GM12878 (cell line): ENCODE measurements around the gene HTRA3. TPM values are rescaled to one million over a fixed set of nuclear protein-coding genes. Genes with fewer than 3 reads are reported as not detected.

ENCODE experiments used
- ATAC-seq: fragments of 200-7000 bp; cut with Tn5 transposase; 3 replicates; pipeline ENCODE4 v1.9.1; 2020; ENCODE audit warnings: mild to moderate bottlenecking, moderate library complexity
- BruUV-seq: library from RNA; stranded (reverse); fragments of 400-500 nt; replicated peaks from 2 replicates; lab custom pipeline; 2021; lab: Mats Ljungman, UMichigan
- CTCF ChIA-PET: fragments of 300-600 bp; sonication (Branson Sonifier 250); formaldehyde crosslinking; extraction: SDS; loops from one replicate; lab custom pipeline; 2021; ENCODE audit warnings: inconsistent platforms; lab: Yijun Ruan, JAX
- POLR2A ChIA-PET: fragments of 350-600 bp; formaldehyde crosslinking; extraction: SDS; loops from one replicate; lab custom pipeline; 2021; ENCODE audit warnings: inconsistent platforms; lab: Charles Lee
- RAD21 ChIA-PET: fragments of 300-600 bp; sonication (Branson Sonifier 250); formaldehyde crosslinking; loops from one replicate; lab custom pipeline; 2023; ENCODE audit warnings: antibody characterized with exemption; ENCODE audit not compliant: unreplicated experiment; lab: Charles Lee
- SMC1A ChIA-PET: fragments of 300-600 bp; sonication (Branson Sonifier 250); formaldehyde crosslinking; loops from one replicate; lab custom pipeline; 2023; ENCODE audit not compliant: unreplicated experiment, uncharacterized antibody; lab: Charles Lee
- DNase-seq: peaks from one replicate; pipeline ENCODE4 v3.0.0-alpha.2; 2011; ENCODE audit warnings: low read depth, low spot score
- FAIRE-seq: peaks from 3 replicates; lab custom pipeline; 2011; peaks lifted over from hg19 to GRCh38; lab: Jason Lieb, UNC
- H2AFZ ChIP-seq: 2 replicates; pipeline ENCODE4 v1.6.0; 2011; ENCODE audit warnings: low read depth, low read length, control low read depth; ENCODE audit not compliant: control insufficient read depth
- H3K27ac ChIP-seq: 2 replicates; pipeline ENCODE4 v1.5.1; 2011; ENCODE audit warnings: control low read depth; ENCODE audit not compliant: control insufficient read depth, insufficient read depth
- H3K27me3 ChIP-seq, 2 experiments: replicated peaks in 1 of 2; 2 replicates each; pipeline versions ENCODE4 v1.6.0 to v1.6.1; 2011; ENCODE audit warnings: low read length in 1 of 2; ENCODE audit not compliant: control insufficient read depth in 2 of 2, insufficient read depth in 2 of 2
- H3K36me3 ChIP-seq, 2 experiments: 2 replicates each; pipeline ENCODE4 v1.5.1; 2011; ENCODE audit warnings: low read length in 1 of 2; ENCODE audit not compliant: control insufficient read depth in 2 of 2, insufficient read depth in 2 of 2
- H3K4me1 ChIP-seq: 2 replicates; pipeline ENCODE4 v1.6.1; 2011; ENCODE audit warnings: mild to moderate bottlenecking, low read length, moderate library complexity, mixed read lengths; ENCODE audit not compliant: control insufficient read depth, insufficient read depth
- H3K4me2 ChIP-seq: 2 replicates; pipeline ENCODE4 v1.6.0; 2011; ENCODE audit warnings: control low read depth; ENCODE audit not compliant: control insufficient read depth, insufficient read depth
- H3K4me3 ChIP-seq: fragments of 200-600 bp; sonication (generic); 2 replicates; pipeline ENCODE4 v1.5.1; 2016
- H3K79me2 ChIP-seq: 2 replicates; pipeline ENCODE4 v1.6.0; 2011; ENCODE audit warnings: low read length; ENCODE audit not compliant: control insufficient read depth, insufficient read depth
- H3K9ac ChIP-seq: 2 replicates; pipeline ENCODE4 v1.8.0; 2011; ENCODE audit warnings: low read length, control low read depth, mixed read lengths; ENCODE audit not compliant: control insufficient read depth, insufficient read depth
- H3K9me3 ChIP-seq: replicated peaks from 3 replicates; pipeline ENCODE4 v1.5.1; 2011; ENCODE audit warnings: mild to moderate bottlenecking, low read length; ENCODE audit not compliant: control insufficient read depth, insufficient read depth
- H4K20me1 ChIP-seq: 2 replicates; pipeline ENCODE4 v1.6.0; 2011; ENCODE audit not compliant: control insufficient read depth, insufficient read depth
- ATF7 ChIP-seq: fragments of 450-650 bp; IDR thresholded peaks from 2 replicates; pipeline ENCODE4 v1.6.1; 2016; ENCODE audit warnings: low read depth, mild to moderate bottlenecking
- CREB1 ChIP-seq: IDR thresholded peaks from 2 replicates; pipeline ENCODE4 v1.6.1; 2012; ENCODE audit warnings: low read depth, mild to moderate bottlenecking, inconsistent platforms
- EP300 ChIP-seq, 2 experiments: fragments of 150-350 bp in 1 of 2; IDR thresholded peaks; 2 replicates each; pipeline ENCODE4 v1.6.1; 2011 to 2012; ENCODE audit warnings: low read depth in 2 of 2, low read length in 2 of 2, borderline replicate concordance in 1 of 2, improper control_type of control experiment in 1 of 2, inconsistent platforms in 1 of 2; ENCODE audit not compliant: control insufficient read depth in 1 of 2
- ETV6 ChIP-seq, 2 experiments: fragments of 450-650 bp in 1 of 2; IDR thresholded peaks in 1 of 2; conservative IDR thresholded peaks in 1 of 2; 2 replicates each; pipeline ENCODE4 v1.6.1; 2014; ENCODE audit warnings: antibody characterized with exemption in 1 of 2, borderline replicate concordance in 1 of 2, low read depth in 1 of 2, mild to moderate bottlenecking in 1 of 2, moderate library complexity in 1 of 2
- JUNB ChIP-seq: IDR thresholded peaks from 2 replicates; pipeline ENCODE4 v1.6.1; 2016; ENCODE audit warnings: antibody characterized with exemption, mild to moderate bottlenecking
- MEF2B ChIP-seq: fragments of 450-650 bp; IDR thresholded peaks from 2 replicates; pipeline ENCODE4 v1.6.1; 2018; ENCODE audit warnings: mild to moderate bottlenecking, moderate library complexity; ENCODE audit not compliant: partially characterized antibody, poor library complexity, severe bottlenecking
- MTA2 ChIP-seq: fragments of 450-650 bp; IDR thresholded peaks from 2 replicates; pipeline ENCODE4 v1.6.1; 2016; ENCODE audit warnings: low read depth, mild to moderate bottlenecking, moderate library complexity
- POLR2A ChIP-seq: IDR thresholded peaks from 2 replicates; pipeline ENCODE4 v1.6.1; 2011; ENCODE audit warnings: low read depth, mild to moderate bottlenecking, low read length
- RAD51 ChIP-seq: fragments of 450-650 bp; IDR thresholded peaks from 2 replicates; pipeline ENCODE4 v1.6.1; 2016; ENCODE audit warnings: moderate library complexity, mild to moderate bottlenecking, inconsistent platforms
- SIX5 ChIP-seq: IDR thresholded peaks from 2 replicates; pipeline ENCODE4 v1.6.1; 2011; ENCODE audit warnings: mild to moderate bottlenecking, low read depth, low read length, moderate library complexity; ENCODE audit not compliant: severe bottlenecking
- SPI1 ChIP-seq: IDR thresholded peaks from 2 replicates; pipeline ENCODE4 v1.6.1; 2011; ENCODE audit warnings: low read depth, mild to moderate bottlenecking, low read length, moderate library complexity, borderline replicate concordance; ENCODE audit not compliant: insufficient read depth
- SREBF1 ChIP-seq: IDR thresholded peaks from 2 replicates; pipeline ENCODE4 v1.6.1; 2012; ENCODE audit warnings: mild to moderate bottlenecking, low read length
- ZNF384 ChIP-seq: IDR thresholded peaks from 2 replicates; pipeline ENCODE4 v1.6.1; 2012; ENCODE audit warnings: low read depth, mild to moderate bottlenecking, low read length, improper control_type of control experiment, borderline replicate concordance
- WGBS: methylation state at CpG from one replicate; pipeline ENCODE4 v1.1.6; 2016; ENCODE audit warnings: low lambda C conversion rate; ENCODE audit not compliant: insufficient replicate concordance, insufficient coverage; ENCODE audit errors: missing lambda C conversion rate; 5-methylcytosine and 5-hydroxymethylcytosine counted together
- in situ Hi-C: fragments of 300-500 bp; cut with MboI; formaldehyde crosslinking; loops from 9 replicates; pipeline ENCODE4 v1.14.3; 2018; ENCODE audit warnings: mixed read lengths
- intact Hi-C: fragments of 100-400 bp; cut with micrococcal nuclease; formaldehyde crosslinking; loops from one replicate; pipeline ENCODE4 v1.14.2; 2022; ENCODE audit not compliant: unreplicated experiment
- polyA plus RNA-seq, 11 experiments: library from polyadenylated mRNA; depleted of rRNA in 4 of 11; unstranded in 6 of 11; stranded (reverse) in 5 of 11; fragments of >200 nt; fragmentation: Nextera tagmentation in 4 of 11; fragmentation: Illumina TruSeq in 1 of 11; extraction: Ambion mirVana in 4 of 11; extraction: Trizol in 1 of 11; gene quantifications; 1 replicate in 1 of 11; 2 replicates in 10 of 11; pipeline versions ENCODE4 v1.2.1 to v1.2.3, GENCODE V29; 2011 to 2016; ENCODE audit warnings: inconsistent platforms in 2 of 11, missing spikeins in 2 of 11, low read depth in 1 of 11
- total RNA-seq, 4 experiments: library from RNA; depleted of rRNA in 3 of 4; stranded (reverse); fragments of >200 nt in 3 of 4; fragmentation: Illumina TruSeq in 1 of 4; extraction: Trizol in 1 of 4; gene quantifications; 2 replicates each; pipeline versions ENCODE4 v1.2.1 to v1.2.3, GENCODE V29; 2013 to 2021
- TF ChIP-seq, protein P1 (sequence below): IDR thresholded peaks from 2 replicates; pipeline ENCODE4 v1.6.1; 2011; ENCODE audit warnings: low read depth, low read length, improper control_type of control experiment, borderline replicate concordance

Gene HTRA3
- total and polyA plus RNA-seq, 10 of the 15 experiments (the other 5 are each of a cell fraction or from before 2014, with no cell fraction given) = 0.04 to 1.2 (median 0.08) TPM; not detected in 7

DNA sequence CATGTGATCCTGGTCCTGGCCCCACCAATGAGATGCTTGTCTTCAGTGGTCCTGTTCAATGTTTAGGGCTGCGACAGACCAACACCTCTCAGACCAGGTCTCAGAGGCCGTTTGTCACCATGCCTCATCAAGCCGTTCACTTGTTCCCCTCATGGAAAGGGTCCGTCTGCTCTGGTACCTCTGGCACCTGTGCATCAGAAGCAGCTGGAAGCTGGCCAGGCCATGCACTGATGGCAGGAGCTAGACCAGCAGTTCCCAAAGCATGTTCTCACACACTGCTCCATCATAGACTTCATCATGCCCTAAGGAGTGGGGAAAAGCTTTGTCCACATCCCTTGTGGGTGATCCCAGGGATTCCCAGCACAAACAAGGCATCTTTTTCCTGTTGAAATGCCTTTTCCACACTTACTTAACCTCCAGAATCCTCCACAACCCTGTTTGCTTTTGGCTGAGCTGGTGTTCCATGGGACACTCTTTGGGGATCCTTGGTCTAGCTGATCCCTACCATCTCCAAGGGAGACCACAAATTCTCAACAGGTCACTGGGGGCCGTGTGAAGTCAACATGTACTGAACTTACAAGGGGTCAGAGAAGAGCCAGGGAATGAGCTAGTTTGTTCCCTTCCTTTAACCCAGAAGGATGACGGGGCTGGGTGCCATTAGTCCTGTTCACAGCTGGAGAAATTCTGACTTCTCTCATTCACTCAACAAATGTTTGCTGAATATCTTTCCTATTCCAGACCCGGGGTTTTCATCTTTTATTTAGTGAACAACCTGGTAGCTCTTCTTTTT is 48.7 kb upstream of the HTRA3 start:
- no TSS peak for BruUV-seq
- CTCF ChIA-PET = interaction anchor here (1.5 to 2.4 kb wide), 5 partner anchors 13 to 45 kb away, joined by 3 to 17 read pairs (median 8); partner anchors contain the start of gene SH3TC1
- H3K4me2 ChIP-seq = no peak overlapping the region

DNA sequence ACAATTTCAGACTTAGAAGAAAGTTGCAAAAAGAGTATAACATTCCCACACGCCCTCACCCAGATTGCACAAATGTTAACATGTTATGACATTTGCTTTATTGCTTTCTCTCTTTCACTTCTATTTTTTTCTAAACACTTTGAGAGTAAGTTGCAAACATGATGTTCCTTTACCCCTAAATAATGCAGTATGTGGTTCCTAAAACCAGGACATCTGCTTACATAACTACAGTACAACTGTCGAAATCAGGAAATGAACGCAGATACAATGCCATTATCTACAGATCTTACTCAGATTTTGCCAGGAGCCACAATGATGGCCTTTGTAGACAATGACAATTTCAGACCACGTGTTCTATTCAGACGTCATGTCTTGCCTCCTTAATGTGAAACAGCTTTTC is 48.1 kb upstream of the HTRA3 start:
- no peak overlapping the region for H3K4me3 ChIP-seq
- ChIA-PET POLR2A (interaction anchor here (0.6 to 1.7 kb wide), 4 partner anchors 20 to 83 kb away, joined by 3 to 10 read pairs (median 4); partner anchors contain the start of gene SH3TC1), SMC1A (interaction anchor here (0.8 to 2.7 kb wide), 7 partner anchors 9 to 44 kb away, joined by 3 to 19 read pairs (median 6); partner anchors contain the start of gene SH3TC1), RAD21 (interaction anchor here (1.8 to 2.0 kb wide), 3 partner anchors 20 to 45 kb away, joined by 5 to 11 read pairs (median 9); partner anchors contain the start of gene SH3TC1), CTCF (interaction anchor here (1.2 to 2.4 kb wide), 6 partner anchors 14 to 45 kb away, joined by 3 to 17 read pairs (median 6); partner anchors contain the start of gene SH3TC1)
- FAIRE-seq (peak; percentile 82), DNase-seq (peak; percentile 46), ATAC-seq (peak; percentile 91)
- no peaks in the 10 kb centered on the region for H4K20me1 ChIP-seq
- no peaks in the 10 kb centered on the region for H3K79me2 ChIP-seq
- no peak overlapping the region for H2AFZ ChIP-seq
- H3K9ac ChIP-seq = no peak overlapping the region
- H3K27me3 ChIP-seq = no peaks in the 10 kb centered on the region
- H3K4me2 ChIP-seq = no peak overlapping the region
- H3K9me3 ChIP-seq = no peaks in the 10 kb centered on the region
- in situ Hi-C loops (no loop called here), intact Hi-C loops (no loop called here)
- peaks cover 11% of the 10 kb centered on the region for H3K4me1 ChIP-seq
- BruUV-seq = no TSS peak
- 71% methylated on average over 5 of the region's 5 CpGs for WGBS
- H3K27ac ChIP-seq = peak overlapping the region; percentile 67; the same call in 1 of the 2 replicates
- peaks cover 19 to 23% of the 10 kb centered on the region in 2 experiments for H3K36me3 ChIP-seq
- TF ChIP-seq SPI1 (peak; percentile 49; the same call in 1 of the 2 replicates), RAD51 (peak; percentile 83), CREB1 (peak; percentile 76), EP300 (IDR thresholded peaks at IDR 0.05; ENCODE audit: borderline replicate concordance in 1 of 2, control insufficient read depth in 1 of 2, low read depth in 2 of 2, low read length in 2 of 2) (peak; percentile 79 to 87; a peak in 3 of 4 replicates), MEF2B (no peak), ZNF384 (0 out of 2 replicates have a peak, but pooled peaks have one; percentile 24), SREBF1 (no peak), ETV6 (conservative IDR thresholded peaks at IDR 0.05 in 1 of 2, IDR thresholded peaks at IDR 0.05 in 1 of 2; ENCODE audit: borderline replicate concordance in 1 of 2, low read depth in 1 of 2) (no peak), JUNB (peak; percentile 63), MTA2 (peak; percentile 85), ATF7 (peak; percentile 76; the same call in 1 of the 2 replicates)
- TF ChIP-seq, protein P1, sequence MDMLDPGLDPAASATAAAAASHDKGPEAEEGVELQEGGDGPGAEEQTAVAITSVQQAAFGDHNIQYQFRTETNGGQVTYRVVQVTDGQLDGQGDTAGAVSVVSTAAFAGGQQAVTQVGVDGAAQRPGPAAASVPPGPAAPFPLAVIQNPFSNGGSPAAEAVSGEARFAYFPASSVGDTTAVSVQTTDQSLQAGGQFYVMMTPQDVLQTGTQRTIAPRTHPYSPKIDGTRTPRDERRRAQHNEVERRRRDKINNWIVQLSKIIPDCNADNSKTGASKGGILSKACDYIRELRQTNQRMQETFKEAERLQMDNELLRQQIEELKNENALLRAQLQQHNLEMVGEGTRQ = peak; percentile 28; the same call in 1 of the 2 replicates

More for the DNA sequence above, 48.7 kb upstream of the HTRA3 start:
- ChIA-PET POLR2A (interaction anchor here (0.6 to 1.7 kb wide), 3 partner anchors 20 to 84 kb away, joined by 3 to 10 read pairs (median 3); partner anchors contain the start of gene SH3TC1), RAD21 (interaction anchor here (1.8 to 2.0 kb wide), 3 partner anchors 19 to 44 kb away, joined by 5 to 11 read pairs (median 9); partner anchors contain the start of gene SH3TC1), SMC1A (interaction anchor here (0.8 to 2.7 kb wide), 8 partner anchors 9 to 44 kb away, joined by 3 to 19 read pairs (median 5); partner anchors contain the start of gene SH3TC1)
- in situ Hi-C loops = no loop called here
- DNase-seq (no peak), ATAC-seq (peak; percentile 3; the same call in 2 of the 3 replicates), FAIRE-seq (no peak)
- TF ChIP-seq SIX5 (no peak), POLR2A (peak; percentile 51; the same call in 1 of the 2 replicates)
- intact Hi-C loops = no loop called here
- H3K9ac ChIP-seq = no peak overlapping the region
- no peaks in the 10 kb centered on the region for H3K79me2 ChIP-seq
- no peaks in the 10 kb centered on the region for H3K9me3 ChIP-seq
- no peak overlapping the region for H2AFZ ChIP-seq
- H3K4me1 ChIP-seq = peaks cover 11% of the 10 kb centered on the region
- H3K27ac ChIP-seq = peak overlapping the region; percentile 67
- H4K20me1 ChIP-seq = no peaks in the 10 kb centered on the region
- H3K36me3 ChIP-seq = peaks cover 18 to 24% of the 10 kb centered on the region in 2 experiments
- WGBS = 77% methylated on average over 7 of the region's 7 CpGs
- no peak overlapping the region for H3K4me3 ChIP-seq
- no peaks in the 10 kb centered on the region for H3K27me3 ChIP-seq
